Spleen (tissue), 7 donors: ENCODE results near the gene CADPS2.

Experiments used
- POLR2A ChIP-seq, 3 donors: fragments of 450-650 bp; IDR thresholded peaks; one replicate each; pipeline ENCODE4 v1.5.1; 2017; ENCODE audit warnings: antibody characterized with exemption in 3 of 3, mild to moderate bottlenecking in 1 of 3
- TF ChIP-seq, protein P1 (sequence below), 11 experiments: fragments of 200-600 bp in 7 of 11; fragments of 450-650 bp in 4 of 11; sonication (generic) in 4 of 11; IDR thresholded peaks in 8 of 11; conservative IDR thresholded peaks in 3 of 11; 1 replicate in 7 of 11; 2 replicates in 4 of 11; pipeline versions ENCODE4 v1.4.0 to v1.8.0; 2016 to 2021; ENCODE audit warnings: antibody characterized with exemption in 11 of 11, inconsistent platforms in 4 of 11, mild to moderate bottlenecking in 1 of 11
- donor health status: DM: no; HTN: no; CAD: no; lungs with moderate emphysema.
- donor health status: DM: no; HTN: no; CAD: no.
- donor health status: DM: no; HTN: no; CAD: no.

DNA sequence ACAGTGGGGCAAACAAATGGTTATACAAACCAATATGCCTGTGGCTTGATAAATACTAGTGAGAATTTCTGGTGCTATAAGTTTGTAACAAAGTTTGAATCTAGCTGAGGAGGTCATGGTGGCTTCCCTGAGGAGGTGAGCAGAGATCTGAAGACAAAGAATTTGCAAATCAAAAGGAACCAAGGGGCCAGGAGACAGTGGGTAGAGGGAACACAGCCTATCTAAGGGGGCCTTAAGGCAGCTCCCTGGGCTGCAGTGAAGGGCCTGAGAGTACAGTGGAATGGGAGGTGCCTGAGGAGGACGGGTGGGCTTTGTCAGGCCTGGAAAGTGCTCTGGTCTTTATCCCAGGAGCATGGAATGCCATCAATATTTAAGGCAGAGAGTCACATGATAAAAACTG is 209.1 kb downstream of the CADPS2 start:
- TF ChIP-seq, protein P1, sequence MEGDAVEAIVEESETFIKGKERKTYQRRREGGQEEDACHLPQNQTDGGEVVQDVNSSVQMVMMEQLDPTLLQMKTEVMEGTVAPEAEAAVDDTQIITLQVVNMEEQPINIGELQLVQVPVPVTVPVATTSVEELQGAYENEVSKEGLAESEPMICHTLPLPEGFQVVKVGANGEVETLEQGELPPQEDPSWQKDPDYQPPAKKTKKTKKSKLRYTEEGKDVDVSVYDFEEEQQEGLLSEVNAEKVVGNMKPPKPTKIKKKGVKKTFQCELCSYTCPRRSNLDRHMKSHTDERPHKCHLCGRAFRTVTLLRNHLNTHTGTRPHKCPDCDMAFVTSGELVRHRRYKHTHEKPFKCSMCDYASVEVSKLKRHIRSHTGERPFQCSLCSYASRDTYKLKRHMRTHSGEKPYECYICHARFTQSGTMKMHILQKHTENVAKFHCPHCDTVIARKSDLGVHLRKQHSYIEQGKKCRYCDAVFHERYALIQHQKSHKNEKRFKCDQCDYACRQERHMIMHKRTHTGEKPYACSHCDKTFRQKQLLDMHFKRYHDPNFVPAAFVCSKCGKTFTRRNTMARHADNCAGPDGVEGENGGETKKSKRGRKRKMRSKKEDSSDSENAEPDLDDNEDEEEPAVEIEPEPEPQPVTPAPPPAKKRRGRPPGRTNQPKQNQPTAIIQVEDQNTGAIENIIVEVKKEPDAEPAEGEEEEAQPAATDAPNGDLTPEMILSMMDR (IDR thresholded peaks at IDR 0.05 in 8 of 11, conservative IDR thresholded peaks at IDR 0.05 in 3 of 11): no peak
- no peak for TF ChIP-seq POLR2A (IDR thresholded peaks at IDR 0.05)
